B cell (primary cell): ENCODE results near the gene SYT14.

Experiments
- CTCF ChIP-seq: fragments of 200-600 bp; IDR thresholded peaks from one replicate; pipeline ENCODE4 v1.8.0; 2022; ENCODE audit warnings: antibody characterized with exemption, mild to moderate bottlenecking
- EZH2 ChIP-seq: IDR thresholded peaks from 2 replicates; pipeline ENCODE4 v1.6.1; 2012; ENCODE audit warnings: borderline replicate concordance, low read depth, mild to moderate bottlenecking, moderate library complexity, low read length; ENCODE audit not compliant: insufficient read depth, poor library complexity, severe bottlenecking

- TF ChIP-seq EZH2: no peak
- no peak for TF ChIP-seq CTCF
These were observed 24.4 kb downstream of the SYT14 start for GRCh38 chr1:209962388-209962787.
